EL (cell line): Measurements from ENCODE around the gene KRTCAP2.
A peak's percentile ranks its signal among the peaks of the same experiment; 100 is the strongest.
"Not testable (repeated sequence)": the region's sequence is repeated elsewhere in the genome, so short reads cannot be mapped to it uniquely, and the experiment has no call there.

Source experiments
- DNase-seq: peaks from one replicate; pipeline ENCODE4 v3.0.0-alpha.2; 2016

KRTCAP2 gene

GRCh38 chr1:155172732-155173477 is at the start of gene KRTCAP2:
Gene KRTCAP2, minus strand, starts transcription at chr1:155173304. Its CDS starts 80 bp downstream, at chr1:155173224.
- peak; percentile 96 for DNase-seq

GRCh38 chr1:155220211-155220965 is 47.3 kb upstream of the KRTCAP2 start:
- not testable (repeated sequence) for DNase-seq

- DNase-seq, result peak; percentile 45
These were observed 46.5 kb upstream of the KRTCAP2 start for GRCh38 chr1:155219592-155220031.

- peak; percentile 76 for DNase-seq
These were observed 45.9 kb upstream of the KRTCAP2 start for GRCh38 chr1:155218854-155219591.

GRCh38 chr1:155214702-155215101 is 41.6 kb upstream of the KRTCAP2 start:
- not testable (repeated sequence) for DNase-seq

- DNase-seq, result not testable (repeated sequence)
These were observed 38.9 kb upstream of the KRTCAP2 start for GRCh38 chr1:155212051-155212440.

GRCh38 chr1:155211381-155212050 is 38.4 kb upstream of the KRTCAP2 start:
- not testable (repeated sequence) for DNase-seq

GRCh38 chr1:155210314-155211104 is 37.4 kb upstream of the KRTCAP2 start:
- DNase-seq, result no peak

GRCh38 chr1:155209312-155209721 is 36.2 kb upstream of the KRTCAP2 start:
- no peak for DNase-seq

GRCh38 chr1:155208541-155209311 is 35.6 kb upstream of the KRTCAP2 start, which contains the start of gene MTX1:
Gene MTX1, plus strand, starts transcription at chr1:155208695. Its CDS starts 110 bp downstream, at chr1:155208805.
- peak; percentile 82 for DNase-seq

- peak; percentile 41 for DNase-seq
These were observed 34.9 kb upstream of the KRTCAP2 start, which contains the start of gene THBS3 for GRCh38 chr1:155207806-155208540. Gene THBS3, minus strand, starts transcription at chr1:155207897. Its CDS starts 21 bp downstream, at chr1:155207876.

- peak; percentile 82 for DNase-seq
These were observed 34.0 kb upstream of the KRTCAP2 start for GRCh38 chr1:155206891-155207805.

GRCh38 chr1:155205969-155206593 is 33.0 kb upstream of the KRTCAP2 start:
- DNase-seq, result no peak

GRCh38 chr1:155205035-155205434 is 31.9 kb upstream of the KRTCAP2 start:
- DNase-seq, result no peak

GRCh38 chr1:155202731-155203515 is 29.8 kb upstream of the KRTCAP2 start:
- DNase-seq, result no peak

- DNase-seq, result no peak
These were observed 29.1 kb upstream of the KRTCAP2 start for GRCh38 chr1:155202198-155202597.

GRCh38 chr1:155200920-155201319 is 27.8 kb upstream of the KRTCAP2 start:
- no peak for DNase-seq

GRCh38 chr1:155199792-155200191 is 26.7 kb upstream of the KRTCAP2 start:
- no peak for DNase-seq
